Measurements from ENCODE around the gene ATP2A2. TPM values are rescaled to one million over a fixed set of nuclear protein-coding genes. Genes with fewer than 3 reads are reported as not detected.

ATP2A2 gene
- total and polyA plus RNA-seq, 2 of the 8 experiments (the other 6 are each of a cell fraction or from before 2014, with no cell fraction given) = 86.1 to 271 TPM

DNA sequence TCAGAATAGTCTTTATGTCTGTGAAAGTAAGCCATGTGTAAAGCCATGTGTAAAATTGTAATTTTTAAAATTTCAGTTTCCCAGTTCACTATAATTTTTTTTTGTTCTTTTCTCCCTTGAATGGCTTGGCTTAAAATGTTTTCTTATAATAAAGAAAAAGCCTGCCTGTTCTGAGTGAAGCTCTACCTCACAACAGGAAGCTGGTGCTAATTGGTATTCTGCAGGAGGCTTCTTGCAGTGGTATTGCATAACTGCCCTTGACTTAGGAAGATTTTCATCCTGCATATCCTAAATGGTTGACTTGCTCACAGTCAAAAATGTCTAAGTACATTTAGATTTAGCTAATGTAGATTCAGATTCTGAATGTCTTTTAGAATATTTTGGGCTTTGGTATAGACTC lies 49.5 kb downstream of the ATP2A2 start:
- Histone ChIP-seq H3K23ac (ENCODE audit: insufficient read length) (no peak overlapping the region), H3K27ac (ENCODE audit: low read depth, low read length) (no peak overlapping the region), H3K14ac (ENCODE audit: insufficient read length) (no peak overlapping the region), H2AFZ (ENCODE audit: low read length) (no peak overlapping the region), H4K20me1 (replicated peaks in 1 of 2; ENCODE audit: control insufficient read depth in 1 of 2, insufficient read depth in 2 of 2, low read length in 2 of 2) (peaks cover 2 to 11% of the 10 kb centered on the region in 2 experiments), H3K23me2 (ENCODE audit: low read depth, low read length) (no peaks in the 10 kb centered on the region), H2BK15ac (ENCODE audit: low read length) (no peak overlapping the region), H3K18ac (ENCODE audit: extremely low read depth, low read length) (no peak overlapping the region), H3K79me1 (ENCODE audit: low read depth, low read length) (no peaks in the 10 kb centered on the region), H2AK5ac (ENCODE audit: low read depth, low read length) (no peak overlapping the region), H3K4me3 (ENCODE audit: extremely low read depth in 1 of 4, insufficient read depth in 2 of 4, low read depth in 3 of 4, low read length in 4 of 4) (no peak overlapping the region), H4K5ac (ENCODE audit: insufficient read length, low read depth, low read length) (no peak overlapping the region), H4K91ac (replicated peaks; ENCODE audit: insufficient read length, low read length) (no peak overlapping the region), H3K4ac (replicated peaks; ENCODE audit: insufficient read length, low read depth, low read length) (no peak overlapping the region), H4K8ac (ENCODE audit: extremely low read depth, insufficient read depth, low read length) (no peak overlapping the region), H2BK12ac (ENCODE audit: low read depth, low read length) (no peak overlapping the region), H3K9ac (replicated peaks in 1 of 4; ENCODE audit: extremely low read depth in 1 of 4, low read depth in 3 of 4, low read length in 3 of 4) (no peak overlapping the region), H3K9me3 (ENCODE audit: insufficient read depth in 2 of 2, low read depth in 1 of 2, low read length in 1 of 2) (no peaks in the 10 kb centered on the region), H3K79me2 (ENCODE audit: control insufficient read depth in 1 of 2, insufficient read depth in 2 of 2, low read length in 2 of 2) (peaks cover 0 to 34% of the 10 kb centered on the region in 2 experiments; a peak in 2 of 4 replicates), H3K36me3 (ENCODE audit: control insufficient read depth in 2 of 4, insufficient read depth in 4 of 4, low read length in 3 of 4) (peaks cover 40 to 88% (median 69%) of the 10 kb centered on the region in 4 experiments), H2BK20ac (ENCODE audit: low read length) (no peak overlapping the region), H3K27me3 (replicated peaks in 1 of 4; ENCODE audit: control insufficient read depth in 3 of 4, extremely low read depth in 1 of 4, insufficient read depth in 3 of 4, low read length in 3 of 4) (no peaks in the 10 kb centered on the region), H3K4me2 (ENCODE audit: insufficient read depth in 1 of 2, low read depth in 2 of 2, low read length in 2 of 2) (no peak overlapping the region), H2BK120ac (replicated peaks; ENCODE audit: low read depth, low read length) (no peak overlapping the region), H3K56ac (replicated peaks; ENCODE audit: insufficient read length, low read depth, low read length) (no peak overlapping the region), H2BK5ac (ENCODE audit: low read depth, low read length) (no peak overlapping the region), H3K4me1 (replicated peaks in 1 of 4; ENCODE audit: control insufficient read depth in 3 of 4, insufficient read depth in 4 of 4, low read length in 3 of 4) (no peaks in the 10 kb centered on the region)
- CTCF ChIA-PET (ENCODE audit: partially characterized antibody) = interaction anchor here (1.0 to 1.3 kb wide), 4 partner anchors 9 to 103 kb away, joined by 3 to 6 read pairs (median 4); no protein-coding TSS in a partner anchor
- DNase-seq (ENCODE audit: low read depth in 1 of 2, low spot score in 2 of 2) (no peak), FAIRE-seq (no peak)
- POLR2A ChIA-PET (ENCODE audit: partially characterized antibody) = interaction anchor here (0.6 to 3.1 kb wide), 7 partner anchors 8 to 42 kb away, joined by 3 to 12 read pairs (median 5); no protein-coding TSS in a partner anchor
- TF ChIP-seq CHD2 (IDR thresholded peaks at IDR 0.05; ENCODE audit: low read length) = no peak
- no peak for TF ChIP-seq EGR1 (IDR thresholded peaks at IDR 0.05; ENCODE audit: borderline replicate concordance, low read depth, low read length)
- TF ChIP-seq POLR2AphosphoS5 (IDR thresholded peaks at IDR 0.05; ENCODE audit: low read depth, low read length) = no peak
- TF ChIP-seq CEBPB (IDR thresholded peaks at IDR 0.05; ENCODE audit: low read depth, low read length) = peak; percentile 87
- TF ChIP-seq RXRA (IDR thresholded peaks at IDR 0.05; ENCODE audit: insufficient read depth, low read depth, low read length) = no peak
- no peak for TF ChIP-seq TEAD4 (IDR thresholded peaks at IDR 0.05; ENCODE audit: low read depth, low read length)
